Bronchial epithelial cell (primary cell): Measurements from ENCODE around the gene SCLY. TPM values are rescaled to one million over a fixed set of nuclear protein-coding genes. Genes with fewer than 3 reads are reported as not detected.

Source experiments
- DNase-seq: peaks from one replicate; pipeline ENCODE4 v3.0.0-alpha.2; 2010; ENCODE audit warnings: low read depth
- FAIRE-seq: peaks from 2 replicates; lab custom pipeline; 2011; peaks lifted over from hg19 to GRCh38; lab: Jason Lieb, UNC
- H3K27me3 ChIP-seq: 2 replicates; pipeline ENCODE4 v1.5.1; 2011; ENCODE audit warnings: low read length; ENCODE audit not compliant: control insufficient read depth, insufficient read depth
- H3K36me3 ChIP-seq: 2 replicates; pipeline ENCODE4 v1.5.1; 2011; ENCODE audit warnings: low read length; ENCODE audit not compliant: control insufficient read depth, insufficient read depth
- H3K4me3 ChIP-seq: 2 replicates; pipeline ENCODE4 v1.5.1; 2011; ENCODE audit warnings: mild to moderate bottlenecking, low read depth, low read length, control low read depth
- CTCF ChIP-seq: IDR thresholded peaks from 2 replicates; pipeline ENCODE4 v1.5.1; 2011; ENCODE audit warnings: mild to moderate bottlenecking, moderate library complexity, low read length, control low read depth, inconsistent platforms; ENCODE audit not compliant: insufficient read depth, severe bottlenecking
- total RNA-seq: library from RNA; depleted of rRNA; stranded (reverse); fragments of >200 nt; gene quantifications from 2 replicates; pipeline ENCODE4 v1.2.1, GENCODE V29; 2014

Gene SCLY
- total RNA-seq, 1 donor from 2014 or later = 12.6 TPM

GRCh38 chr2:238077292-238077691 lies 16.5 kb downstream of the SCLY start:
- TF ChIP-seq CTCF = no peak
- Histone ChIP-seq H3K27me3 (no peaks in the 10 kb centered on the region), H3K36me3 (peaks cover 8% of the 10 kb centered on the region), H3K4me3 (no peak overlapping the region)
- FAIRE-seq = no peak
- DNase-seq = no peak

DNA sequence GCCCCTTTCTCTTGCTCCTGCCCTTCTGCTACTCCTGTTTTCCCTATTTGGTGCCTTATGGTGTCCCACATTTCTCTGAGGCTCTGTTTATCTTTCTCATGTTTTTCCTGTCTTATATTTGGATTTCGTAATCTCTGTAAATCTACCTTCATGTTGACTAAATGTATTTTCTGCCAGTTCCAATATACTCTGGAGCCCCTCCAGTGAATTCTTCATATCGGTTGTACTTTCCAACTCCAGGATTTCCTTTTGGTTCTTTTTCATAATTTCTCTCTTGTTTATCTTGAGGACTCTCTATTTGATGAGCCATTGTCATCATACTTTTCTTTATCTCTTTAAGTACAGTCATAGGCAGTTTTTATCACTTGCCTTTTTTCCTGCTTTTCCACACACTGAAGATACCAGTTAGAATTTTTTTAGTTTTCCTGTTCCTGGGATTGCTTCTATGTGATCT lies 19.1 kb downstream of the SCLY start:
- H3K36me3 ChIP-seq = peaks cover 16% of the 10 kb centered on the region
- H3K27me3 ChIP-seq = no peaks in the 10 kb centered on the region
- no peak for FAIRE-seq
- no peak for TF ChIP-seq CTCF
- DNase-seq = peak; percentile 5
- no peak overlapping the region for H3K4me3 ChIP-seq

DNA sequence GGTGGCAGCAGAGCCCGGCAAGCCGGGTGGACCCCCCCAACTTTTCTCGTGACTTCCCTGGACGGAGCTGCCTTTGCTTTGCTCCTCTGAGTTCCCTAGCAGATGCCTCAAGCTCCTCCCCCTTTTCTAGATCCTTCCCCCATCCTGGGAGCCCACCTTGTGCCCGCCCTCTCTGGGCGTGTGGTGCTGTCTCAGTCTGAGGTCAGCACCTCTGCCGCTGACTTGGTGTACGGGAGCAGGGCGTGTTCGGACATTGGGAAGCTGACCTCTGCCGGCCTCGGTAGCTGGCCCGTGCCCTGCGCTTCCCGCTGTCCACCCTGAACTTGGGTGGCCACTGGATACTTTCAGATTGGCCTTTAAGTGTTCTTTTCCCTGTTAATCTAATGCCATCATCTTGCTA lies 19.7 kb downstream of the SCLY start:
- Histone ChIP-seq H3K4me3 (no peak overlapping the region), H3K27me3 (no peaks in the 10 kb centered on the region), H3K36me3 (peaks cover 16% of the 10 kb centered on the region)
- FAIRE-seq (no peak), DNase-seq (no peak)
- no peak for TF ChIP-seq CTCF

DNA sequence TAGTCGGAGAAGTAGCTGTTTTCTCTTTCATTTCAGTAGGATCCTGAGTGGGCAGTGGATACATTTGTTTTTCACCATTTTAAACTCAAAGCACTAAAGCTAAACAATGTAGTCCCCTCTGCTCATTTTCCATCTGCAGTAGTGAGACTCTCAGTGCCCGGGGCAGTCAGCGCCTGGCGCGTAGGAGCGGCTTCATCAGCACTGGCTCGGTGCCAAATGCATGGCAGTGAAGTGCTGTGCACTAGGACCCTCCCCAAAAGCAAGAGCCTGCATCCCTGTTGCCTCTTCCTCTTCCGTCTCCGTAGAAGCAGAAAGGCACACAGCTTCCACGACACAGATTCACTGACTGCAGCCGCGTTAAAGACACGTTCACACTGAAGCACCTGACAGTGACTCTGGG lies 20.3 kb downstream of the SCLY start:
- Histone ChIP-seq H3K27me3 (no peaks in the 10 kb centered on the region), H3K4me3 (no peak overlapping the region), H3K36me3 (peaks cover 16% of the 10 kb centered on the region)
- TF ChIP-seq CTCF = no peak
- FAIRE-seq (no peak), DNase-seq (no peak)

- H3K36me3 ChIP-seq = peaks cover 16% of the 10 kb centered on the region
- FAIRE-seq = no peak
- H3K4me3 ChIP-seq = no peak overlapping the region
- no peak for DNase-seq
- H3K27me3 ChIP-seq = no peaks in the 10 kb centered on the region
- no peak for TF ChIP-seq CTCF
Measured at GRCh38 chr2:238081561-238081960, 20.8 kb downstream of the SCLY start.

GRCh38 chr2:238082151-238082550 lies 21.4 kb downstream of the SCLY start:
- H3K4me3 ChIP-seq = no peak overlapping the region
- DNase-seq = no peak
- no peak for TF ChIP-seq CTCF
- H3K27me3 ChIP-seq = no peaks in the 10 kb centered on the region
- H3K36me3 ChIP-seq = peaks cover 16% of the 10 kb centered on the region
- FAIRE-seq = no peak
